ENCODE measurements around the gene RNASEL.

Gene RNASEL

DNA sequence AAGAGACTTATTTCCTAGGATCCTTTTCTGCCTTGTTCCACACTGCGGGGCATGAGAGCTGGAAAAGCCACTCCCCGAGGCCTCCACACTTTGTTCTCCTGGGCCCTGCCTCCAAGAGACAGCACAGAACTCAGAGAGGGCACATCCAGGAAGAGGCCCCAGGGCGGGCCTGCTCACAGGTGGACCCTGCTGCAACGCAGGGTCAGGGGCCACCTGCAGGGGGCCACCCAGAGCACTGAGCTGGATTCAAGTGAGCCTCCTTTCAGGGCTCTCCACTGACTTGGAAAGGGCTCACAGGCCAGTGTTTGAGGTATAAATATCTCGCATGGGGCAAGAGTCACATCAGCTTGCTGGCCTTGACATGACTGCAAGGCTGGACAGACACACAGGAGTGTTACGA is 10.3 kb upstream of the RNASEL start:
- no peak for DNase-seq

GRCh38 chr1:182598296-182598695 is 9.2 kb upstream of the RNASEL start:
- DNase-seq, result no peak

GRCh38 chr1:182596934-182597333 is 7.9 kb upstream of the RNASEL start:
- no peak for DNase-seq

- DNase-seq, result peak; percentile 19 to 48 (median 22)
These were observed 6.7 kb upstream of the RNASEL start for GRCh38 chr1:182595641-182596240.

DNA sequence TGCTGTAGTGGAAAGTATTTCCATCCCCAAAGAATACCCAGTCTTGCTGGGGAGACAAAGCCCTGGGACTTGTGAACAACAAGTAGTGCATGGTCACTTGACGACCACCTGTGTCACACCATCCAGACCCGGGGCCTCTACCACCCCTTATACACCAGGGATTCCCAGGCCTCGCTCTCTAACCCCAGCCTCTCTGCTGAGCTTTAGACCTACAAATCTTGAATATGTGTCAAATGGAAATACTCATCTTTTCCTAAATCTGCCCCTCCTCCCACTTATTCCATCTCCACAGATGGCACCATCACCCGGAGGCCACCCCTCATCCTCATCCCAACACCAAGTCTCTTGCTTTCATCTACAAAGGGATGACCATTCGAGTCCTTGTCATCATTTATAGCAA is 875 bp upstream of the RNASEL start:
- DNase-seq, result no peak

- no peak for DNase-seq
These were observed 464 bp upstream of the RNASEL start for GRCh38 chr1:182589520-182589919.

DNA sequence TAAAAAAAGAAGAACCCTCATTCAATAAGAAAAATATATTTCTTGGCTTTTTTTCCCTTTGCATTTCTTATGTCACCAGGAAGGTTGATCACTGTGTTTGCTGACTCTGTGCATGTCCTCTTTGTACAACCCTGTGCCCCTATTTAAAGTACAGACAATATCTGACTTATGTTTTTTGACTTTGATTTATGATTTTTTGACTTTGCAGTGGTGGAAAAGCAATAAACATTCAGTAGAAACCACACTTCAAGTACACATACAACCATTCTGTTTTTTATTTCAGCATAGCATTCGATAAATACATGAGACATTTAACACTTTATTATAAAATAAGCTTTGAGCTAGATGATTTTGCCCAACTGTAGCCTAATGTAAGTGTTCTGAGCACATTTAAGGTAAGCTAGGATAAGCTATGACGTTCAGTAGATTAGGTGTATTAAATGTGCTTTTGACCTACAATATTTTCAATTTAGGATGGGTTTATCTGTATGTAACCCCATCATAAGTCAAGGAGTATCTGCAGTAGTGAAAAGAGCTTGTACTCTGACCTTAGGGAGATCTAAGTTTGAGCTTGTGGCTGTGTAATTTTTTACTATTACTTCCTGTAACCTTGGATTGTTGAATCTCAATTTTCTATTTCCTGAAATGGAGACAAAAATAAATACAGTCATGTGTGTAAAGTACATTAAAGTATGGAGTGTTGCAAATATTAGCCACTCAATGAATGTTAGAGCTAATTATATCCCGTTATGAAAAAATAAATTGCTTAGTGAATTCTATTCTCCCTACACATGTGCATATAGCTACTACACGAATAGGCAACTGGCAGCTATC is 1.2 kb downstream of the RNASEL start:
- no peak for DNase-seq

GRCh38 chr1:182587093-182587492 is 2.0 kb downstream of the RNASEL start:
- no peak for DNase-seq

- no peak for DNase-seq
These were observed 2.7 kb downstream of the RNASEL start for GRCh38 chr1:182586380-182586779.

GRCh38 chr1:182584746-182585145 is 4.3 kb downstream of the RNASEL start:
- no peak for DNase-seq

- no peak for DNase-seq
These were observed 8.3 kb downstream of the RNASEL start for GRCh38 chr1:182580736-182581135.

DNA sequence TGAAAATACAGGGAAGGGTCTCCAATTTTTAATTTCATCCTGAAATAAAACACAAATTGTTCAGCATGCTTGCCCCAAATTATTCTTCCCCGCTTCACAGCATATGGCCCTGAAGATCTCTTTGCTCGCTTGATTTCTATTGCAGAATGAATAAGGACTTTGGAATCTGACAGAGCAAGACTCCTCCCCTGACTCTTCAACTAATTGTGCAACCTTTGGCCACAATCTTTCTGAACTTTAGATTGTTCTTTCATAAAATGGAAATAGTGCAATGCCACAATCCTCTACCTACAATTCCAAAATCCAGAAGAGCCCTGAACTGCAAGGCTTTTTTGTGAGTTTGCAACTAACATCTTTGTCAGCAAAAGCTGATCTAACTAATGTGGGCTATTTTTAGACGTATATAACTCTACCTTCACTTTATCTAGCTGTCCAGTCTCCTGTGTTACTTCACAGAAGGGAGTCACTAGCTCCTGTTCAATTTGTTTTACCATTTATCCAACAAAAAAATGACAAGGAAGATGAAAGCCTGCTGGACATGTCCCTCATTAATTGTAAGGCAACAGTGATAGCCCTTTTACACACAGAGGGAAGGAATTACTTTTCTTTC is 13.4 kb downstream of the RNASEL start:
- no peak for DNase-seq

DNA sequence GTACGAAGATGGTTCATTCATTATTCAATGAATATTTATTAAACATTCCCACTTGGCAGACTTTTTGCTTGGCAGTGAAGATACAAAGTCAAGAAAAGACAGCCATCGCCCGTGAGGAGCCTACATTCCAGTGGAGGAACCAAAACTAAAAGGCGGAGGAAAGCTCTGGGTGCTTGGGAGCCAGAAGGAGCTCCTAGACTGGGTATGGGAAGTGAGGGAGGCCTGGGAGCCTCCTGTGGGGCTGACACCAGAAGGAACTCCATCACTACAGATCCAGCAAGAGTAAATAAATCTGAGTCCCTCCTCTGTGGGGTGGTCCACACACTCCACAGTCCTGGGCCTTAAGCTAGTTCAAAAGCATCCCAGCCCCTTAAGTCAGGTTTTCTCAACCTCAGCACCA is 14.9 kb downstream of the RNASEL start:
- DNase-seq, result no peak

DNA sequence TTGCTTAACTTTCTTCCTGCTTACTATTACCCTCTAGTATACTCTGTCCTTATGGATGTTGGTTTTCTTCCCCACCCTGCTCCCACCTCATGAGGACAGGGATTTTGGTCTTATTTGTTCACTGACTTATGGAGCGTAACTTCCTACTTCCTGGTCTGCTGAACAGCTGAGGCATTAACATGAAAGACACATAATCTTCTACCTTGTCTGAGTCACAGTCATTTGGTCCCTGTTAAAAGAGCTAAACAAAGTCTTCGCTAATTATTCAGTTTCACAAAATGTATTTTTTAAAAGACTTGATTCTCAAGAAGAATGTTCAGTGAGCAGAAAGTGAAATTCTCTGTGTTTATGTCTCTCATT is 18.5 kb downstream of the RNASEL start:
- DNase-seq, result no peak

GRCh38 chr1:182569939-182570610 is 19.0 kb downstream of the RNASEL start:
- DNase-seq, result no peak

- DNase-seq, result no peak
These were observed 20.3 kb downstream of the RNASEL start for GRCh38 chr1:182568647-182569284.

DNA sequence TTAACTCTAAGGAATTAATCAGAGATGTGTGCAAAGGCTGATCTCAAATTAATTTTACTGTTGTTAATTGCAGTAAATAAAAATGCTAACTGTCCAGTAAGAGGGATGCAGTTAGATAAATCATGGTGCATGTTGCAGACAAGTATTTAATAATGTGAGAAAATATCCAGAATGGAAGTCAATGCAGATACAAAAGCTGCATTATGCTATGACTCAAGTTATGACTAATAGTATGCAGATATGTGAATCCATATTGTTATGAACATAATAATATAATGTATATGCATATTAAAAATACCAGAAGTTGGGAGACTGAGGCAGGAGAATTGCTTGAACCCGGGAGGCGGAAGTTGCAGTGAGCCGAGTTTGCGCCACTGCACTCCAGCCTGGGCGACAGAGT is 21.4 kb downstream of the RNASEL start:
- no peak for DNase-seq

DNA sequence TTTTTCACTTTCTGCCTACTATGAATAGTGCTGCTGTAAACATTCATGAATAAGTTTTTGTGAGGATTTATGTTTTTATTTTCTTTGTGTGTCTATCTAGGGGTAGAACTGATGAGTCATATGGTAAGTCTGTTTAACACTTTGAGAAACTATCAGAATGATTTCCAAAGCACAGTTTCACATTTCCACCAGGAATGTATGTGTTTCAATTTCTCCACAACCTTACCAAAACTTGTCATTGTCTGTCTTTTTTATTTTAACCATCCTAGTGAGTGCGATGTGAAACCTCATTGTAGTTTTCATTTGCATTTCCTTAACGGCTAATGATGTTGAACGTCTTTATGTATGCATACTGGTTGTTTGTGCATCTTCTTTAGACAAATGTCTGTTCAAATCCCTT is 23.5 kb downstream of the RNASEL start:
- no peak for DNase-seq

DNA sequence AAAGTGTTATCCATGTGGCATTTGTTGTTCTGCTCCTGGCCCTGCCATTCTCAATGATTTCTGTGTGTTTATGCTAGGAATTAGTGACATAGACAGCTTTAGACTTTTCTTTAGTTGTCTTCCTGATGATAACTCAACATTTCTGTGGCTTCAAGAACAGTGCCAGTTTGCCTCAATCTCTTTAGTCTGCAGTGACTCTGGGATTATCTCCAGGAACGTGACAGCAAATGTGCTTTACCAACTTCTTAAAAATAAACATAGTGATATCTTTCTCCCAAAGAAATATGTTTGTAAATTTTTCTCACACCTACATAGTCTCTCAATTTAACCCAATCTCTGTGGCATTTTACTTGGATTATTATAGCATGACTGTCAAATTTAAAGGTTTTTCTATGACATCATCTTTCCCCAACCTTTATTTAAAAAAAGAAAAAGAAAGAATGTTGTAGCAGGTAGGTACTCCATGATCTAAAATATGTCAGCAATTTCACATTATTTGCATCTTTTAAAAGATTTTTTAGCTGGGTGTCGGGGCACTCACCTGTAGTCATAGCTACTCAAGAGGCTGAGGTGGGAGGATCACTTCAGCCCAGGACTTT is 24.6 kb downstream of the RNASEL start:
- DNase-seq, result no peak

- DNase-seq, result no peak
These were observed 26.0 kb downstream of the RNASEL start for GRCh38 chr1:182563095-182563494.

GRCh38 chr1:182561456-182561855 is 27.6 kb downstream of the RNASEL start:
- DNase-seq, result no peak

DNA sequence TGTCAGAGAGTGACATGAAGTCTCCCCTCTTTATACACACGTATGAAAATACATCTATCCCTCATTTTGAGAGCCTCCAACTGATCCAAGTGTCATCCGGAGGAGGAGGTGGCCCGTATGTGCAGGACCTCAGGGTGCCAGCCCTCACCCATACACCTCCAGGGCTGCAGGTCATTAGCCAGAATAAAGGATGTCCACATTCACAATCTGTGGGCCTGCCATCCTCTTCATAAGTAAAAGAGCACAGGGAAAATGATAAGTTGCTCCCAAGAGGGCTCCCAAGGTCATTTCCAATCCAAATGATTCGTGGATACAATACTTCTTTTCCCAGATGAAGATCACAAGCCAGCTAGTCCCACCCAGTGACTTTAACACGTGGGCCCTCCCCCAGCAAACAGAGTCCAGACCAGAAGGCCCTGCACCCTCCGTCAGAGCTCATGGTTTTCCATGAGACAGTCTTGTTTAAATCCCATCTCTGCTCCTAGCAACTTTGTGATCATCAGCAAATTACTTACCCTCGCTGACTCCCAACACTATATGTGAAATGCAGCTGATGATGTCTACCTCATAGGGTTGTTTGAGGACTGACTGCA is 28.6 kb downstream of the RNASEL start:
- DNase-seq, result no peak

All from activated naive CD4-positive, alpha-beta T cell (primary cell).